IPS-NIHi7 (cell line): ENCODE measurements around the gene BCAP31.

ENCODE experiments used
- DNase-seq: peaks from one replicate; pipeline ENCODE4 v3.0.0; 2012; ENCODE audit warnings: mixed read lengths; ENCODE audit errors: extremely low spot score

BCAP31 gene

GRCh38 chrX:153674219-153674851 lies 49.9 kb downstream of the BCAP31 start:
- no peak for DNase-seq

DNA sequence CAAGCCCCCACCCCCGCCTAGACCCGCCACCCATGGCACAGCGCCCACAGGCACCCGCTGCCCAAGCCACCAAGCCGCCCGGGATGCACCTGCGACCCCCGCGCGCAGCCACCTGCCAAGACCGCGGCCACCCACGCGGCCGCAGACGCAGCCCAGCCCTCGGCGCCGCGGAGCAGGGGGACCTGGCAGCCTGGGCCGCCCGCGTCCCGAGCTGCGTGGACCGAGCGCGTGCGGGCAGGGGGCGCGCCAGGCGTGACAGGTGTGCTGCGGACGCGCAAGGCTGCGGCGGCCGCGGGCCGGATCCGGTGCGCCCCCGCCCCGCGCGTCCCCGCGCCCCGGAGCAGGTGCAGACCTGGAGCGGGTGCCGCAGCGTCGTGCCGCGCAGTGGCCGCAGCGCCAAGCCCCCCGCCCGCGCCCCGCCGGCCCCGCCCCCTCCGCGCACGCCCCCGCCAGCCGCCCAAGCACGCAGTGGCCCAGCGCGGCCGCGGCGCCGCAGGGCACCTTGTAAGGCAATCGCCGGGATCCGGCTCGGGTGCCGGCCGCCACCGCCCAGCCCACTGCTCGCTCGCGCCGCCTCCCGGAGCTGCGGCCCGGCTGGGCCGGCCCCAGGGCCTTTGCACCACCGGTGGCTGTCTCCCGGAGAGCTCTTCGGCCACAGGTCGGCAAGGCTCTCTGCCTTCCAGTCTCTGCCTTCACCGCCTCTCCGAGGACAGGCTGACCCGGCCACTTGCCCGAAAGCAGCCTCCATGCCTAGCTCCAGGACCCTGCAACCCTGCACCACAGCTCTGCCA lies 50.6 kb downstream of the BCAP31 start, which contains the start of gene PNCK:
TSS of gene PNCK (minus strand) at position 386 of the 791 bp plus-strand sequence. CDS start 737 bp downstream, outside the sequence.
- DNase-seq, result peak; percentile 33

GRCh38 chrX:153672531-153673427 lies 51.4 kb downstream of the BCAP31 start:
- peak; percentile 12 for DNase-seq

DNA sequence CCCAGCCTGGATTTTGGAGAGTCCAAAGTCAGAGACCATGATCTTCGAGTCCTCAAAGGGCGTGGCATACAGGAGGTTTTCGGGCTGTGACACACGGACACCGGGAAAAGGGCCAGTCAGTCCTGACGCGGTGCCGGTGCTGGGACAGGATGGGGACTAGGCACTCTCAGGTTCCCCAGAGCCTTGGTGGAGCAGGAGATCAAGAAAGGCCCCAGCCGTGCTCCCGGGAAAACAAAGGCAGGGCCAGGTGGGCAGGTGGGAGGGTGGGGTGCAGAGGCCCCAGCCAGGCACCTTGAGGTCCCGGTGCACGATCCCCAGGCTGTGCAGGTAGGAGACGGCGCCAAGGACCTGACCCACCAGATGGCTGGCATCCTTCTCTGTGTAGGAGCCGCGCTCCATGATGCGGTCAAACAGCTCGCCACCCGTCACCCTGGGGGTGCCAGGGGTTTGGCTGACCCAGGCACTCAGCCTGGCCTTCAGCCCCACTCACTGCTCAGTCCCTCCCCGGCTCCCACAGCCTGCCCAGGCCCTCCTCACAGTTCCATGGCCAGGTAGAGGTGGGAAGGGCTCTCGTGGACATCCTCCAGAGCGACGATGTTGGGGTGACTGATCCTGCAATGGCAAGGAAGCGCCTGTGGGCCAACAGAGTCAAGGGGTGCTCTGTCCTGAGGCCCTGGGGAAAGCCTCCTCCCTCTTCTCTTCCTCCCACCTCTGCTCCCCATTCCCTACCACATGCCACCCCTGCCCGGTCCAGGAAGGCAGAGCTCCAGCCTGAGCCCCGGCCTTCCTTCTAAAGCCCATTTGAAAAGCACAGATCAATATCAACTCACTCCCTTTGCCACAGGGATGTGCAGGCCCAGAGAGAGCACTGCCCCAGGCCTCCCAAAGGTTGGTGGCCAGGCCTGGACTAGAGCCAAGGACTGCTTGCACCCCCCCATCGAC lies 52.3 kb downstream of the BCAP31 start:
- peak; percentile 3 for DNase-seq

- DNase-seq, result peak; percentile 2
Measured at GRCh38 chrX:153670748-153671588, 53.2 kb downstream of the BCAP31 start.

DNA sequence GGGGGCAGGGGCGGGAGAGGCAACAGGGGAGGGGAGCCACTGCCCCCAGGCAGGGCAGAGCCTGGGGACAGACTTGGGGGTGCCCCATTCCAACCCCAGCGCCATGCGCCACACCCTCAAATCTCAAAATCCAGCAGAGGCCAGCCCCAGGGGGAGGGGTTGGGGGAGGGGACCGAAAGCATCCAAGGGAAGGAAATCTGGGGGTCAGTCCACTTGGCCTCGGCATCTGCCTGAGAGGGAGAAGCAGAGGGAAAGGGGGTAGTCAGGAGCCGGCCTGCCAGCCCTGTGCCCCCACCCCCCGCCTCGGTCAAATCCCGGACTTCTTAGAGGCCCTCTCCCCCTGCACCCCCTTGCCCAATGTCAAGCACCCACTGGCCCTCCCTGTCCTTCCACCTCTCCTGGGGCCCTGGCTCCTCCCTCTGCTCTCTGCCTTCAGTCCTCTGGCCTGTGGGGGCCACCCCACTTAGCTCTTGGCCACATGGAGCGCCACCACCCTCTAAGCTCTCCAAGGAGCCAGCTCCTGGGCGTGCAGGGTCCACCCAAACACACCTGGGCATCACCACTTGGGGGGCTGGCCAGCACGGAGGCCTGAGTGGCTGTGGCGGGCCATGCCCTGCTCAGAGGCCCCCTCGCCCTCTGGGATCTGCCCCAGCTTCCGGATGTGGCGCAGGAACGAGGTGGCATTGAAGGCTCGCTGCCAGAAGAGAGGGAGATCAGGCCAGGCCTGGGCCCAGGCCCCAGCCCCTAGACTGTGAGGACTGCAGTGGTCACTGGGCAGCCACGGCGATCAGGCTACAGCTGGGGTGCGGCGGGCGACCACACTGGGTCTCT lies 54.1 kb downstream of the BCAP31 start:
- peak; percentile 5 for DNase-seq

DNA sequence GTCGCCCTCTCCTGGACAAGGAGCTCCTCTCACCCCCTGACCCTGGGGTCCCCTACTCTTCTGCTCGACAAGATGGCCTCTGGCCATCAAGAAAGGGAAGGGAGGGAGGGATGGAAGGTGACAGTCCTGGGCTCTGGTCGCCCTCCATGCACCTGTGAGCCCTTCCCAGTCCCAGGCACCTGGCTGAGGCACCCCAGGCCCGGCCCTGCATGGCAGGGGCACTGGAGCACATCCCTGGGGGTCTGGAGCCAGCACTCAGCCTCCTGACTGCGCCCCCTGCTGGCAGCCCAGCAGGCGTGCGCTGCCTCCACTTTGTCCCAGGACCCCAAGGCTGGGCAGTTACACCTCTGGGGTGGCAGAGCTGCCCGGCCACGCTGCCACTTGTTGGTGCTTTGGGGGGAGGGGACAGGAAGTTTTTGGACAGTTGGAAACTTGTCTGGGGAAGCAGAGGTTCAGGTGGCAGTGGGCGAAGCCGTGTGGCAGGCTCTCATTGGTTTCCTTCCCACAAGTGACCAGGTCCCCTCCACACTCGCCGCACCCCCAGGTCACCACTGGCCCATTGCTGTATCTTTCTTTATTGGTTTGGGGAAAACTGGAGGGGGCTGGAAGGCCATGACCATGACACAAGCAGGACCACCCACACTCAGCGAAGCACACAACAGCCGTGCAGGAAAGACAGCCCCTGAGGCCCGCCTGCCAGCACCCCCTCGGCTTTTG lies 54.9 kb downstream of the BCAP31 start:
- DNase-seq, result peak; percentile 63

- no peak for DNase-seq
Measured at GRCh38 chrX:153668423-153669173, 55.6 kb downstream of the BCAP31 start.

DNA sequence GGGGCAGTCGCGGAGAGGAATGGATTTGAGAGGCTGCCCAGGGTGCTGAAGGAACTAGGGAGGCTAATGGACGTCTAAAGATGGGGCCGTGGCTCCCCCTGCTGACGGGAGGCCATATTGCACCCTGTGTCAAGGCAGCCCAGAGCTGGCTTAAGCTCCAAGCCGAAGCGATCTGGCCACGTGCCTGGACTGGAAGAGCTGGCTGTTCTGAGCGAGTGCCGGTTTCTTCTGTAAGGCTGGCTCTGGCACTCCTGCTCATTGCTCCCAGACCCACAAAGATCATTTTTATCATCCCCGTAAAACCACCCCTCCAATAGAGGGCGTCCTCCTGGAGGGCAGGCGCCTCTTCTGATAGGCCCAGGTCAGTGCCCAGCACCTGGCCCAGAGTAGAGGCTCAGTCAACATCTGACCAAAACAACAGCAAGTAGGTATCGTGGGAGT lies 56.2 kb downstream of the BCAP31 start:
- DNase-seq, result peak; percentile 69

GRCh38 chrX:153667281-153667955 lies 56.8 kb downstream of the BCAP31 start:
- peak; percentile 2 for DNase-seq

- peak; percentile 2 for DNase-seq
Measured at GRCh38 chrX:153665726-153666306, 58.4 kb downstream of the BCAP31 start.

- peak; percentile 22 for DNase-seq
Measured at GRCh38 chrX:153662266-153662665, 61.9 kb downstream of the BCAP31 start.

- no peak for DNase-seq
Measured at GRCh38 chrX:153659268-153659667, 64.9 kb downstream of the BCAP31 start.

GRCh38 chrX:153657161-153657560 lies 67.0 kb downstream of the BCAP31 start:
- no peak for DNase-seq

- no peak for DNase-seq
Measured at GRCh38 chrX:153653556-153653955, 70.6 kb downstream of the BCAP31 start.

- DNase-seq, result no peak
Measured at GRCh38 chrX:153651540-153652079, 72.6 kb downstream of the BCAP31 start.
